NCI-H524 (cell line): Measurements from ENCODE around the gene CAPZA1.
"Not testable (repeated sequence)": the region's sequence is repeated elsewhere in the genome, so short reads cannot be mapped to it uniquely, and the experiment has no call there.

Experiments
- DNase-seq, 2 experiments: peaks; one replicate each; lab custom pipeline; 2025; lab: John Stamatoyannopoulos, UW

CAPZA1 gene

GRCh38 chr1:112619518-112620376, at the start of gene CAPZA1:
Gene CAPZA1 (plus strand): TSS chr1:112619832. CDS start chr1:112619845, 13 bp downstream.
- peak; percentile 76 to 80 for DNase-seq

DNA sequence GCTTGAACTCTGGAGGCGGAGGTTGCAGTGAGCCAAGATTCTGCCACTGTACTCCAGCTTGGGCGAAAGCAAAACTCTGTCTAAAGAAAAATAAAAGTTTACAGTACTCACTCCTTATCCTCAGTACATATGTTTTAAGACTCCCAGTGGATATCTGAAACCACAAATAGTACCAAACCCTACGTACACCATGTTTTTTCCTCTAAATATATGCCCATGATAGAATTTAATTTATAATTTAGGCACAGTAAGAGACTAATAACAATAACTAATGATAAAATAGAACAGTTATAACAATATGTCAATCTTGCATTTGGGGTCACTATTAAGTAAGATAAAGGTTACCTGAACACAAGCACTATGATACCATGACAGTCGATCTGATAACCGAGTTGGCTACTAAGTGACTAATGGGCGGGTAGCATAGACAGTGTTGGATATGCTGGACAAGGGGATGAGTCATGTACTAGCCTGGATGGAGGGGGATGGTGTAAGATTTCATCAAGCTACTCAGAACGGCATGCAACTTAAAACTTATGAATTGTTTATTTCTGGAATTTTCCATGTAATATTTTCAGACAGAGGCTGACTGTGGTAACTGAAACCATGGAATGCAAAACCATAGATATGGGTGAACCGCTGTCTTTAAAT, 44.4 kb upstream of the CAPZA1 start:
- DNase-seq, result no peak

DNA sequence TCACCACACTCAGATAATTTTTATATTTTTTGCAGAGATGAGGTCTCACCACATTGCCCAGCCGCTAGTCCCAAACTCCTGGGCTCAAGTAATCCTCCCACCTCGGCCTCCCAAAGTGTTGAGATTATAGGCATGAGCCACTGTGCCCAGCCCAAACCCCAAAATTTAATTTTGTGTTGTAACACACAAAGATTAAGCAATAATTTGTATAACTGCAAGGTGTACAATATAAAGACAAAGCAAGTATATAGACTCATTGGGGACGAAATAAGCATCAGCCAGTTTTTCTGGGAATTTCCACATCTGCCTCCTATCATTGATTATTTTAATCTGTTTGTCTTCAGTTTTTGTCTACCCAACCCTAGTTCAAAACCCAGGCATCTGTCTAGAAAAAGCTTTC, 43.4 kb upstream of the CAPZA1 start:
- DNase-seq, result no peak

GRCh38 chr1:112579801-112580510, 39.7 kb upstream of the CAPZA1 start:
- DNase-seq, result no peak

DNA sequence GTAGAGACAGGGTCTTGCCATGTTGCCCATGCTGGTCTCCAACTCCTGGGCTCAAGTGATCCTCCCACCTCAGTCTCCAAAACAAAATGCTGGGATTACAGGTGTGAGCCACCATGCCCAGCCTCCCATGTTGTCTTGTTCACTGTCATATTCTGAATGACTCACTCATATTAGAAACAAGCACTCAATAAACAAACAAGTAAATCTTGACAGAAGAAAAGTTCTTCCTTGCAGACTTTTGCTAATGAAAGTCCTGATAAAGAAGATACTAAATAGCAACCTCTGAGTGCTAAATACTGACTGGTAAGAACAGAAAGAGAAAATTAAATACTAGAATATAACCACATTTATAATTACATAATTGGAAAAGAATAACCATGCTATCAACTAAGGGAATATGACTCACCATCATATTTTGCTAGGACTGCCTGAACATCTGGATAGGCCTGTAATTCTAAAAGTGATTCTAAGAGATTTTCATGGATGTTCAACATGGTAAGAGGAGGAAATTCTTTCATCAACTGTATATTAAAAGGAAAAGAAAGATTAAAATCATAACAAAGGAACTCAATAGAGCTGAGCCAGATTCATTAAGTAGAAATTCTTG, 37.9 kb upstream of the CAPZA1 start:
- no peak for DNase-seq

GRCh38 chr1:112583366-112583765, 36.3 kb upstream of the CAPZA1 start:
- no peak for DNase-seq

DNA sequence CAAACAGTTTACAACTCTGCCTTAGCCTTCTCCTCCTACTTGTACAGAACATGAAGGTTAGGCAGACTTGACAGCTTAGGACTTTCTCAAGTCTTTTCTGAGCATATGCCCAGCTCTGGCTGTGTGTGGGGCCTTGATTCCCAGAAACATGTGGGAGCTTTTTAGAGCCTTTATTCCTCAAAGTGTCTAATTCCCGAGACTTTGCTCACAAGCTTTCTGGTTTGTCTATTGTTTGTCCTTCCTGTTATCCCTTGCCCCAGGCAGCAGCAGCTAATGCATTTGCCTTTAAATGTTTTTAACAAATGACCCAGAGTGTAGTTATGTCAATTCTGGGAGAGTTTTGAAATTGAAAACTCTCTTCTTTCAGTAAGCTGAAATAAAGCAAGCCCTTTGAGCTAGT, 29.9 kb upstream of the CAPZA1 start:
- no peak for DNase-seq

- no peak for DNase-seq
These were observed 25.3 kb upstream of the CAPZA1 start for GRCh38 chr1:112594208-112594876.

DNA sequence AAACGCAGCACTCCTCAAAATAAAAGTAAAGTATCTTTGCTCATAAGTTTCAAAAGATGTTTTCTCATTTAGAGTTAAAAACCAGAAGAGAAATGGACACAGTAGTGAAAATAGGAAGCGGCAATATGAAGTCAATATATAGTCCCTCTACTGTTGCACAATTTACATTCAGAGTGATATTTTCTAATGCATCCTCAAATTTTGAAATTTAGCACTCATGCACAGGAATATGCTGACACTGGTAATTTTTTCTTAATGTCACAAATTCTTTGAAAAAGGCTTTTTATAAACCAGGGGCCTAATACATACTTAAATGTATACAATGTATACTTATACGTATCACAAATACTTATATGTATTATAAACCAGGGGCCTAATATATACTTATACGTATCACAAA, 20.2 kb upstream of the CAPZA1 start:
- DNase-seq, result no peak

- DNase-seq, result no peak
These were observed 16.6 kb upstream of the CAPZA1 start for GRCh38 chr1:112603012-112603411.

DNA sequence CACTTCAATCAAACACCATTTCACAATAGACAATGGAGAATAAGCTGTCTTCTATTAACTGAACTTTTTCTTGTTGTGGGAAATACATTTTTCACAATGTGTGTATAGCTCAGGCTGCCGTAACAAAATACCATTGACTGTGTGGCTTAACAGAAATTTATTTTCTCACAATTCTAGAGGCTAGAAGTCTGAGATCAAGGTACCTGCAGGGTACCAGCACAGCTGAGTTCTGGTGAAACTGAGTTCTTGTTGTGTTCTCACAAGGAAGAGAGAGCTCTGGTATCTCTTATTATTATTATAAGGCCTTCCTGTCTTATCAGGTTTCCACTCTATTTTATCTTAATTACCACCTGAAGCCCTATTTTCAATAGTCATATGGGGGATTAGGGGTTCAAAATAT, 16.1 kb upstream of the CAPZA1 start:
- no peak for DNase-seq

DNA sequence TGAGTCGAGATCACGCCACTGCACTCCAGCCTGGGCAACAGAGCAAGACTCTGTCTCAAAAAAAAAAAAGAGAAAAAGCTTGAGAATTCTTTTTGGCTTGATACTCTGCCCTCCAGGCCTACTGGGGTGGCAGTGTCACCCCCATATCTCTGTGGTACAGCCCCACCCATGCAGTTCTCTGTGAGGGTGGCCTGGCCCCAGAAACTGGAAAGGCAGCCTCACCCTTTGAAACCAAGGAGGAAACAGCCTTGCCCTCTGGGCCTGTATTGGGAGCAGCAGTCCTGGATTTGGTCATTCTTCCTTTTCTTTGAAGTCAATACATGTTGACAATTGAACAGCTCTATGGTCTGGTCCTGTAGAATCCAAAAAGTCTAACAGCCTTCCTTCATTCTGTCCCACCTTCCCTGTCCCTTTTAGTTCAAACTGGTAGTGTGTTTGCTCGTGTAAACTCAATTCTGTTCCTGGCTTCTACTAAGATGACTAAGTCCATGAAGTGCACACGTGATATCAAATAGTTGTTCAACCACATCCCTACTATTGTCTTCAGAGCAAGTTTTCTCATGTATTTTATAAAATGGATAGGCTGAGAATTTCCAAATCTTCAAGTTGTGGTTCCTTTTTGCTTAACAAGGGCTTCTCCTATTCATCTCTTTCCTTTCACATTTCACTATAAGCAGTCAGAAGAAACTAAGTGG, 13.9 kb upstream of the CAPZA1 start:
- DNase-seq, result no peak

- peak in 1 of 2 experiments; percentile 30 for DNase-seq
These were observed 5.1 kb upstream of the CAPZA1 start for GRCh38 chr1:112614460-112615065.

GRCh38 chr1:112618114-112618720, 1.4 kb upstream of the CAPZA1 start:
- DNase-seq, result no peak

DNA sequence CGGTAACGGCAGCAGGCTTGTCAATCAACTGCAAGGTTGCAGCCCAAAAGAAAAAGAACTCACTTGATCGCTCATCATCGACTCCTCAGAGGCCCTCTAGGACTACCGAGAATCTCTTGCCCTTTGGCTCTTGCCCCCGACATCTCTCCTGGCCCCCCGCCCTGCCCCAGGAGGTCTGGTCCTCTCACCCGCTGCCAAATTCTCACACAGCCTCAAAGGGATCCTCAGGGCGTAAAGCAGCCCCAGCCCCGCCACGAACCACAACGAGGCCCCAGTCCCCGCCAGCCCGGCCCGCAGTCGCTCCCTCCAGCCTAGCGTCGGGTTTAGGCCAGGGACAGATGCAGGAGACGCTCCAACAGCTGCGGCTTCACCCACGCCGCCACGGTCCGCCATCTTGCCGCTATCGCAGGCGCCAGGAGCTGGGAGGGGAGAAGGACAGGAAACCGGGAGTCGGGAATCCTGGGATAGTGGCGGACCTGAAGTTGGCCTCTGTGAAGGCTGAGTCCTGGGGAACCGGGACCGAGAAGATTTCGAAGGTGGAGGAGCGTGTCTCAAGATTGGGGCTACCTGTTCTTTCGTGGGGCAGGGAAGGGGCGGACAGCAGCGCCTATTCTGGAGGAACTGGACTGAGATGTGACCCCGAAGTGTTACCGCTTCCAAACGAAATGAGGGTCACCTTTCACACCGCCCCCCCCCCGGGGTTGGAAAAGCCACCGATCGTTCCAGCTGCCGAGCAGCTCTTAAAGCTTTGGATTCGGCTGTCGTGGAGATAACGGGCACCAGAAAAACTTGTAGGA, 713 bp upstream of the CAPZA1 start, which contains the start of gene ST7L:
Gene ST7L (minus strand): TSS at position 421 of the 797 bp plus-strand sequence. CDS start 28 bp downstream, at position 393.
- DNase-seq, result peak; percentile 55 to 58

DNA sequence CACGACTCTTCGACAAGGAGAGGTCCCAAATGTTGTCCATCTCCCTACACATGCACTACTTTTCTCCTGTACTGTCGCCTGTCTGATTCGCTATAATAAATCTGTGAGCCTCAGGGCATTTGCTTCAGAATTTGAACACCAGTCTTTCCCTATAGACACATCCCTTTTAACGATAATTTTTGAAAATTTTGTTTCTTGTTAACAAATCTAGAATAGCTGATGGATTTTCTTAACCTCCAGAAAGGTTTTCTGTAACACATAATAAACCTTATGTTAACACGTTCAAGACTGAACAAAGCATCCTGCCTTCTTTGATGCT, 704 bp downstream of the CAPZA1 start:
- no peak for DNase-seq

GRCh38 chr1:112624493-112624892, 4.9 kb downstream of the CAPZA1 start:
- not testable (repeated sequence) for DNase-seq

GRCh38 chr1:112625696-112626095, 6.1 kb downstream of the CAPZA1 start:
- no peak for DNase-seq

DNA sequence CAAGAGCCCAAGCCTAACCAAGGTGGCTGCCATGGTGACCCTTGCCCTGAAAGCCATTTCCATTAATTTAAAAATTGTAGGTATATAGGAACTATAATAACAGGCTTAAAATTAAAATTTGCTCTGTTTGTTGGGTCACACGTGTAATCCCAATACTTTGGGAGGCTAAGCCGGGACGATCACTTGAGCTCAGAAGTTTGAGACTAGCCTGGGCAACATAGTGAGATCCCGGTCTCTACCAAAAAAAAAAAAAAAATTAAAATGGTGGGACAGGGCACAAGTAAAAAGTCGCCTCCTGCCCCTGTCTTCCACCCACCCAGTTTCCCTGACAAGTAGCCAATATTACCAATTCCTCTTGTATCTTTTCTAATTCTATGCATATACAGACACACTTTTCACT, 6.6 kb downstream of the CAPZA1 start:
- DNase-seq, result no peak
